ENCODE results near the gene BRPF3. TPM values are rescaled to one million over a fixed set of nuclear protein-coding genes. Genes with fewer than 3 reads are reported as not detected.

The BRPF3 gene
- total and polyA plus RNA-seq, 9 of the 15 experiments (the other 6 are each of a cell fraction or from before 2014, with no cell fraction given) = 2.2 to 19.3 (median 8.0) TPM

- no peak for TF ChIP-seq ZNF592 (IDR thresholded peaks at IDR 0.05)
- no peak for TF ChIP-seq XRCC3 (IDR thresholded peaks at IDR 0.05)
- TF ChIP-seq CHD4 (IDR thresholded peaks at IDR 0.05; ENCODE audit: insufficient read depth, insufficient replicate concordance, low read depth, low read length, poor library complexity, severe bottlenecking) = no peak
- peak; percentile 98 for TF ChIP-seq ZNF512 (tag; IDR thresholded peaks at IDR 0.05)
- TF ChIP-seq CBX2 (IDR thresholded peaks at IDR 0.05; ENCODE audit: insufficient read depth, low read length, poor library complexity, severe bottlenecking) = no peak
- no peak for TF ChIP-seq DPF2 (IDR thresholded peaks at IDR 0.05)
- TF ChIP-seq TRIM28 (IDR thresholded peaks at IDR 0.05) = no peak
- TF ChIP-seq NR4A1 (CRISPR knock-in tag; IDR thresholded peaks at IDR 0.05) = no peak
- TF ChIP-seq NR4A1 (tag; IDR thresholded peaks at IDR 0.05) = no peak
- peak; percentile 85 for TF ChIP-seq HBP1 (CRISPR knock-in tag; IDR thresholded peaks at IDR 0.05)
- TF ChIP-seq LARP7 (IDR thresholded peaks at IDR 0.05) = peak; percentile 51; the same call in 1 of the 2 replicates
Observed at GRCh38 chr6:36242161-36242560, 45.6 kb downstream of the BRPF3 start (continued).
